Measurements from ENCODE around the gene TAPBP. TPM values are rescaled to one million over a fixed set of nuclear protein-coding genes. Genes with fewer than 3 reads are reported as not detected.

The TAPBP gene
- total RNA-seq, 1 donor from 2014 or later = 265 TPM

DNA sequence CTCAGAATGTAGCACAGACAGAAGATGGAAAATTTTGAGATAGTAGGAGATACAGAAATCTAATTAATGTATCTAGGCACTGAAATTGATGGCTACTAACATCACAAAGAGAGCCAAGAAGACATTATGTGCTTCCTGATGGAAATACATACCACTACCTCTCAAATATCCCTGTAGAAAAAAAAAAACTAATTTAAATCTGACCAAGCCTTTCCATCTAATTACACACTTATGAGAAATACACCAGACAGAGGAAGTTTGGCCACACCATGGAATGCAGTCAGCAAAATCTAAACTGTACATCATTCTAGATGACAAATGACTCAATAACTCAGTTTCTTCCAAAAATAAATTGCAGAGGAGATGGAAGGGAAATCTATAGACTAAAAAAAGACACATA, 61.1 kb downstream of the TAPBP start:
- DNase-seq (ENCODE audit: low spot score) = no peak
- H3K27ac Mint-ChIP-seq = no peak overlapping the region
- H3K36me3 Mint-ChIP-seq (ENCODE audit: low read depth) = peaks cover 23% of the 10 kb centered on the region
- no peaks in the 10 kb centered on the region for H3K27me3 Mint-ChIP-seq (ENCODE audit: insufficient read depth)
- H3K4me1 Mint-ChIP-seq (ENCODE audit: low read depth) = peaks cover 44% of the 10 kb centered on the region
- intact Hi-C loops (cut with micrococcal nuclease) = no loop called here
- H3K9me3 Mint-ChIP-seq = no peaks in the 10 kb centered on the region
- H3K4me3 Mint-ChIP-seq = no peak overlapping the region

DNA sequence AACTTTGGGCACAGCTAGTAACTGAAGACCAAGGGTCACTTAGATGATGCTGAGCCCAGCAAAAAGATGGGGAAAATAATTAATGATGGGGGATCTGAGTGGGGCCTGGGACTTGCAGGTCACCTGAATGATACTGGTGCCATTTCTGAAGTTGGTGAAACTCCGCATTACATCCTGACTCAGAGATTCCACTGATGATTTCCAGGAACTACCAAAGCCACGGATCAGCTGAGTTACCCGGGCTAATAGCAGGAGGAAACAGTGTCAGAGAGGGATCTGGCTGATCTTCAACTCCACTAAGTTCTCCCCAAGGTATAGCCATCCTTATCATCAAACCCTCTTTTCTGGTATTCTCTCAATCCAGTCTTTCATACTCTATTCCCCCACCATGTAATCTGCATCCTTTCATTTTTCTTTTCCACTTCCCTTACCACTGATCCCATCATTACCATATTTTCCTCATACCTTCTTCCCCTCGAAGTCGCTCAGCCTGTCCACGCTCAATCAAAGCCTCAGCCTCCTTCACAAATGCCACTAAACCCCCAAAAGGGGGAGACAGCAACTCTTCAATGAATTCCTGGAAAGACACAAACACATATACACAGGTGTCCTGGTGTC, 62.4 kb downstream of the TAPBP start:
- intact Hi-C loops (cut with micrococcal nuclease) = no loop called here
- DNase-seq (ENCODE audit: low spot score) = no peak
- Mint-ChIP-seq H3K27ac (peak overlapping the region; percentile 46), H3K4me1 (ENCODE audit: low read depth) (peaks cover 44% of the 10 kb centered on the region), H3K36me3 (ENCODE audit: low read depth) (peaks cover 21% of the 10 kb centered on the region), H3K4me3 (peak overlapping the region; percentile 41), H3K27me3 (ENCODE audit: insufficient read depth) (no peaks in the 10 kb centered on the region), H3K9me3 (no peaks in the 10 kb centered on the region)

- H3K27me3 Mint-ChIP-seq (ENCODE audit: insufficient read depth) = peaks cover 4% of the 10 kb centered on the region
- H3K36me3 Mint-ChIP-seq (ENCODE audit: low read depth) = peaks cover 20% of the 10 kb centered on the region
- peaks cover 44% of the 10 kb centered on the region for H3K4me1 Mint-ChIP-seq (ENCODE audit: low read depth)
- peak overlapping the region; percentile 91 for H3K4me3 Mint-ChIP-seq
- no peaks in the 10 kb centered on the region for H3K9me3 Mint-ChIP-seq
- DNase-seq (ENCODE audit: low spot score) = no peak
- intact Hi-C loops (cut with micrococcal nuclease) = no loop called here
- peak overlapping the region; percentile 84 for H3K27ac Mint-ChIP-seq
These were observed 63.1 kb downstream of the TAPBP start for GRCh38 chr6:33250731-33251130.

DNA sequence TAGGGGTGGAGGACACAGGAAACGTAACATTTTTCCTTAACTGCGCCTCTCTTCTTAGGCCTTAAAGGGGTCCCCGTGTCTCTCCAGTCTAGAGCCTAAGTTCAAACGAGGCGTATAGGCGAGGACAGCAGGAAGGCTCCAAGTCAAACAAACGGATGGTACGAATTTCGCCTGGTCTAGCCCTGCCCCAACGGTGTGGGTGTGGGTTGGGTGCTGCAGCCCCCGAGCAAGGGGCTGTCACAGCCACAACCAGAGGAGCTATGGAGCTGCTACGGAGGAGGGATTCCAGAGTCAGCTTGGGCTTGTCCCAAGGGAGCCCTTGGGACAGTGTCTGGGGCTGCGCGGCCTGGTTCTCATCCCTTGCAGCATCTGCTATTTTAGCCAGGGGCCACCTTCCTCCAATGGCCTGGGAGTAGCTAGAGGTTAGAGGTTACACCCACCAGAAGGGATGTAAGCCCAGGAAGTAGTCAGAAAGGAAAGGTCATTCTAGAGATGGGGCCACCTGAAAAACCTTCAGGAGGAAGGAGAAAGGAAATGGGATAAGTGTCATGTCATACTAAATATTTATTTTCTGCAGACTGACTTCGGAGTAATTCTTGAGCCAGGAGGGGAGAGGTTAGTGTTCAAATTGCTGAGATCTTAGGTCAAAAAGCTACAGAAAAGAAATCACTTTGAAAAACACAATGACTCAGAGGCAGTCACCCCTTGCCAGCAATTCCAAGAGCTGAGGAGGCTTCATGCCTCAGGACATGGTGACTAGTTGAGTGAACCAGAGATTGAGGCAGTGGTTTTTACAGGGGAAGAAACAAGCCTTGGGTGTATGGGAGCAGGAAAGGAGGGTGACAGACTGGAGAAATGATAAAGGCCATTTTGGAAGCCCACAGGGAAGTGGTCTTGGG, 63.9 kb downstream of the TAPBP start:
- peak overlapping the region; percentile 84 for H3K27ac Mint-ChIP-seq
- no peak for DNase-seq (ENCODE audit: low spot score)
- no peaks in the 10 kb centered on the region for H3K9me3 Mint-ChIP-seq
- peak overlapping the region; percentile 91 for H3K4me3 Mint-ChIP-seq
- intact Hi-C loops (cut with micrococcal nuclease) = loop anchor here (1.0 to 2.0 kb wide), 15 partner anchors 21 to 1120 kb away; partner anchors contain the start of genes B3GALT4, FKBPL, HLA-DPB1 and KIFC1
- H3K4me1 Mint-ChIP-seq (ENCODE audit: low read depth) = peaks cover 44% of the 10 kb centered on the region
- H3K36me3 Mint-ChIP-seq (ENCODE audit: low read depth) = peaks cover 20% of the 10 kb centered on the region
- peaks cover 4% of the 10 kb centered on the region for H3K27me3 Mint-ChIP-seq (ENCODE audit: insufficient read depth)

Other genes starting within 250 kb of the TAPBP start
- gene HLA-DPA1, start 240.4 kb downstream of the TAPBP start, total RNA-seq = 61.0 and 66.7 TPM in 2 replicates
- 12.2 and 12.3 TPM in 2 replicates for gene HLA-DPB1, start 238.1 kb downstream of the TAPBP start, total RNA-seq
- gene COL11A2, start 121.6 kb downstream of the TAPBP start, total RNA-seq = 0.61 and 0.65 TPM in 2 replicates
- 46.6 and 47.4 TPM in 2 replicates for gene RXRB, start 113.4 kb downstream of the TAPBP start, total RNA-seq
- gene SLC39A7, start 113.2 kb downstream of the TAPBP start, total RNA-seq = 67.1 and 68.8 TPM in 2 replicates
- 14.8 and 15.2 TPM in 2 replicates for gene HSD17B8, start 109.4 kb downstream of the TAPBP start, total RNA-seq
- 50.7 and 53.4 TPM in 2 replicates for gene RING1, start 105.6 kb downstream of the TAPBP start, total RNA-seq
- 59.8 and 63.5 TPM in 2 replicates for gene VPS52, start 42.2 kb downstream of the TAPBP start, total RNA-seq
- 2,930 and 2,946 TPM in 2 replicates for gene RPS18, start 42.0 kb downstream of the TAPBP start, total RNA-seq
- 4.4 and 5.6 TPM in 2 replicates for gene B3GALT4, start 37.0 kb downstream of the TAPBP start, total RNA-seq
- 113 and 123 TPM in 2 replicates for gene WDR46, start 24.8 kb downstream of the TAPBP start, total RNA-seq
- gene PFDN6, start 24.5 kb downstream of the TAPBP start, total RNA-seq = 122 and 126 TPM in 2 replicates
- 27.6 and 28.0 TPM in 2 replicates for gene RGL2, start 15.1 kb downstream of the TAPBP start, total RNA-seq
- 12.5 and 14.7 TPM in 2 replicates for gene ZBTB22, start 3.7 kb upstream of the TAPBP start, total RNA-seq
- gene DAXX, start 8.9 kb upstream of the TAPBP start, total RNA-seq = 66.3 and 69.3 TPM in 2 replicates
- gene KIFC1, start 77.7 kb upstream of the TAPBP start, total RNA-seq = 54.7 and 59.6 TPM in 2 replicates
- gene PHF1, start 96.9 kb upstream of the TAPBP start, total RNA-seq = 28.7 and 38.8 TPM in 2 replicates
- gene CUTA, start 104.0 kb upstream of the TAPBP start, total RNA-seq = 131 and 137 TPM in 2 replicates
- gene SYNGAP1, start 106.0 kb upstream of the TAPBP start, total RNA-seq = 37.1 and 56.6 TPM in 2 replicates
- gene ZBTB9, start 140.5 kb upstream of the TAPBP start, total RNA-seq = 15.8 and 17.0 TPM in 2 replicates

All from activated T-helper 1 cell treated with anti-CD3 and anti-CD28 coated beads, Interleukin-12 subunit alpha, Interleukin-12 subunit beta, Interleukin-2, Interleukin-4 antibody, amounts not matched to agents 30 ng/mL and 10 ng/mL and 1 ng/mL, durations not matched to agents 14 hours and 24 hours and 36 hours (primary cell).